GM18499 (cell line): Measurements from ENCODE around the gene JDP2.
"Not testable (repeated sequence)": the region's sequence is repeated elsewhere in the genome, so short reads cannot be mapped to it uniquely, and the experiment has no call there.

Experiments used
- ATAC-seq: cut with Tn5 transposase; IDR thresholded peaks from one replicate; pipeline ENCODE4 v1.9.1; 2021; ENCODE audit warnings: moderate number of reproducible peaks; ENCODE audit not compliant: insufficient read depth, unreplicated experiment

The JDP2 gene

DNA sequence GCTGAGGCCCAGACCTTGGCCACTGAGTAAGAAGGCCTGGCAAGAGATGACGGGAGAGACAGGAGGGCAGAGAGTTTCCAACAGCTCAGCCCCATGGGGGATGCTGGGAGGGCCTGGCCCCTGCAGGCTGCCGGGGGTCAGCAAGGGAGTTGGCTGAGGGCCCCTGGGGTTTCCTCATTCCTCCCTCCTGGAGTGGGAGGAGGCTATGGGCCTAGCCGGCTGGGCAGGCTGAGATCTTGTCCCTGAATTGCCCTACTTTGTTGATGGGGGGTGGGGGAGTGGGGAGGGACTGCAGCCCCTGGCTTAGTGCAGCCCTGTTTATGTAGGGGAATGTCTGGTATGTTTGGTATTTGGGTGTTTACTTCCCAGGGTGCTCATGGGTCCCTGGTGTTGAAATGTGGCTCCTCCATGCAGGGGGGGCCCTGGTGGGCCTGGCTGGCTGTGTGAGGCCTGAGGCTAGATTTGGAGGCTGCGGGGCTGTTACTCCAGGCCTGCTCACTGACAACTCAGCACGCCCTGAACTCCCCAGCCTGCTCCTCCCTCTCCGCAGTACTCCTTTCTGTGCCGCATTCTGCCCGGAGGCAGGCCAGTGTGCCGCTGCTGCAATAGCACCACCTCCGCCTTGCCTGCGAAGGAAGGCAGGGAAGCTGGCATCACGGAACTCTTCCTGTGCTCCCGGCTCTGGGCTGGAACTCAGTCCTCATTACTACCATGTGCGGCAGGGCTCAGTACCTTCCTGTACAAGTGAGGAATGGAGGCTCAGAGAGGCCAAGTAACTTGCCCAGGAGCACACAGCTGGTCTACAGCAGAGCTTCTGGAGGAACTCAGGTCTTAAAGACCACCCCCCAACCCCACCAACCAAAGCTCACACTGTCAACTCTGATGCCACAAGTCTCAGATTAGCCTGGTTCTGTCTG, 25.3 kb downstream of the JDP2 start:
- ATAC-seq, result no peak

DNA sequence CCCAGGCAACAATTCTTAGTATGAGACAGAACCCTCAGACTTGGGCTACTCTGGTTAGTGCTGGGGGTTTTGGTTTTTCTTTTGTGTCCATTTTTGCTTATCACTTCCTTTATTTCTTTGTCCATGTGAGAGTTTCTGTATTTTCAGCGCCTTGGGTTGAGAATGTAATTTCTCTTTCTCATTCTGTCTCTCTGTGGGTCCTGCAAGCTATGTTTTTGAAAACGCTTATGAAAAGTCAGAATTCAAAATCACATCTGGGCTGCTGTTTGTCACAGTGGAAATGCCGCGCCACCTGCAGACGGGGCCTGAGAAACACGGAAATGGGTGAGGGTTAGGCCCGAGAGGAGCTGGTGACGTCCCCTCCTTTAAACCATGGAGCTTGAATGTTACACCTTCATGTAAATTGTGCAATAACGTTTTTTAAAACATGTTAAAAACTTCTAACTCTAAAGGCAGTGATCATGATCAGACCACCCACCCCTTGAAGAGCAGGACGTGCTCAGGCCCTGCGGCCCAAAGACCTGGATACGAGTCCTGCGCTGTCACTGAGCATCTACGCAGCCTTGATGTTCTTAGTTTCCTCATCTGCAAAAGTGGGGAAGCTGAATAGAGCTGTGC, 26.1 kb downstream of the JDP2 start:
- ATAC-seq, result no peak

DNA sequence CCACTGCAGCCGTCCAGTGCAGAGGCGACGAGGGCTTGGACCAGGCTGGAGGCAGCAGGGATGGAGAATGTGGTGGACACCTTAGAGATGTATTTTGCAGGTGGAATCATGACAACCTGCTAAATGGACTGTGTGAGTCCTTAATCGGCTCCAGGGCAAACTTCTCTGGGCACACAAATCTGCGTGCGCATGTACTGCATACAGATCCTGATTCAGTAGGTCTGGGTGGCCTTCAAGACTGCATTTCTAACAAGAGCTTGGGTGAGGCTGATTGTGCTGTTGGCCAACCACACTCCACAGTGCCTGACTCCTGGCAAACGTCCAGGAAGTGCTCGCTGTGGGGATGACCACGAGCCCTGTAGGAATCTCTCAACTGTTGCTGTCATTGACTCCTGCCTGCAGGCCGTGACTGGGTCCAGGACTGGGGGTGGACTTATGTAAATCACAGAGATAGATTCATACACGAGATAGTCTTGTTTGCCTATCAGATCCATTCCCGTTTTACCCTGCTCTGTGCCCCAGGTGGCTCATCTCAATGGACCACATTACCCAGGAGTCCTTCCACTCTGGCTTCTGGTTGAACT, 27.2 kb downstream of the JDP2 start:
- ATAC-seq, result no peak

DNA sequence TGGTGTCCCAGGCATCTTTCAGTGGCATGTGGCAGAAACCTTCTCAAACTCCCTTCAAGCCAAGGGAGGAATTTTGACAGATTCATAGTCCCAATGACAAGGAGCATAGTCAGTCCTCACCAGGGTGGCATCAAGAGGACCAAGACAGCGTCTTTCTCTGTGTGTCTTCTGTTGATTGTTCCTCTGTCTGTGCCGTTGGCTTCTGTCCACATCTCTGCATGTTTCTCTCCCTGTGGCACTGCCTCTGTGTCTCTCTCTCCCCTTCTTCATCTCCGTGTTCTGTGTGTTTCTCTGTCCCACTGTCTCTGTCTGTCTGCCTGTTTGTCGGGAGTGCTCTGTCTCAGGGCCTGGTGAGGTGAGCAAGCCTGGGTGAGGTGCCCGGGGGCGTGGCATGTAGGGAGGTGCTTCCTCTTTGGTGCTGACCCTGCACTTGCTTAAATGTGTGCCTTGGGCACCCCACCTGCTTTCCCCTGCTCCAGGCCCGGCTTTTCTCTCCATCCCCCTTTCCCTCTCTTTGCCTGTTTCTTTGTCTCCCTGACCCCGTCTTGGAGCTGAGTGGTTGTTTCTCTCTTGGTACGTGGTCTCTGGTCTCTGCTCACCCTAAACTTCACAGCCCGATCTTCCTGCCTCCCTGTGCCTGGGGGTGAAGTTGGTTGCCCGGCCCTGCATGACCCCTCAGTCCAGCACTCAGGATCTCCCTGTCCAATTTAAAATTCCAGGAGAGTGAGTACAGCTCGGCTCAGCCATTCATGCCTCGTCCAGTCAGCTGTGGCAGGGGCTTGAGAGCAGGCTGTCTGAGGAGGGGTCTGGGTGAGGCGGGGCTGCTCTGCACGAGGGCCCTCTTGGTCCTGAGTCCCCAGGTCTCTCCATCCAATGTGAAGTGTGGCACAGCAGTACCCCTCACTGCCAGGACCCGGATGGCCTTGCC, 28.5 kb downstream of the JDP2 start:
- ATAC-seq, result no peak

DNA sequence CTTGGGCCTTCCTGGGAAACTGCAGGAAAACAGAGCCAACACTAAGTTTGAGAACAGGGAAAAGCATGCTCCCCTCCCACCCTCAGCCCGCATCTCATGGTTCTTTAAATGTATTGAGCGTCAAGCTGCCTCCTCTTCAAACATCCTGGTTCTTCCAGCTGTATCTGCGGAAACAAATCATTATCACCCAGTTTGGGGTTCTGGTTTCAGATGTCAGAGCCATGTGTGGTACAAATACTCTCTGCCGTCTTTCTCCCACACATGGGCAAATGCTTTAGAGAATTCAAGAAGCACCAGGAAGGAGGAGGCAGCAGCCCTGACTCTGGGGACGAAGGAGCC, 29.1 kb downstream of the JDP2 start:
- no peak for ATAC-seq

DNA sequence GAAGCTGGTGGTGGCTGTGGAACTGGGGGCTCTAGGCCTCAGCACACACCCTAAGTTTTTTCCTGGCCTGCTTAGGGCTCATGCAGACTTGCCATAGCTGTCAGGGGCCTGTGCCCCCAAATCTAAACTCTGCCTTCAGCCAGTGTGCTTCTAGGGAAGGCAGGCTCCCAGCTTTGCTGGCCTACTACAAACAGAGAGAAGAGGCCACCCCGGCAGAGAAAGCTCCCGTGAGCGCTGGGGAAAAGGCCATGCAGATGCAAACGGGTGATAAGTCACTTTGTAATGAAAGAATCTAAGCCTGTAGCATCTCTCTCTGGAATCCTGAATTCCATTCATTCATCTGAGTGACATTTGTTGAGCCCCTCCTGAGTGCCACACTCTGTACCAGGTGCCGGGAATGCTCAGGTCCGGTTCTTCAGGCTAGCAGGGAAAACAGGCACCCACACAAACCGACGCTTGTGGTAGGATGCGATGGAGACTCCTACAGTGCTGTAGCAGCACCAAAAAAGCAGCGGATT, 29.9 kb downstream of the JDP2 start:
- ATAC-seq, result no peak

DNA sequence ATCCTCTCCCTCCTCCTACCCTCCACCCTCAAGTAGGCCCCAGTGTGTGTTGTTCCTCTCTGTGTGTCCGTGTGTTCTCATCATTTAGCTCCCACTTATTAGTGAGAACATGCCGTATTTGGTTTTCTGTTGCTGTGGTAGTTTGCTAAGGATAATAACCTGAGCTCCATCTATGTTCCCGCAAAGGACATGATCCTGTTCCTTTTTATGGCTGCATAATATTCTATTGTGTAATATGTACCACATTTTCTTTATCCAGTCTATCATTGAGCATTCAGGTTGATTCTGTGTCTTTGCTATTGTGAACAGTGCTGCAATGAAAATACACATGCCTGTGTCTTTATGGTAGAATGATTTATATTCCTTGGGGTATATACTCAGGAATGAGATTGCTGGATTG, 30.5 kb downstream of the JDP2 start:
- no peak for ATAC-seq

DNA sequence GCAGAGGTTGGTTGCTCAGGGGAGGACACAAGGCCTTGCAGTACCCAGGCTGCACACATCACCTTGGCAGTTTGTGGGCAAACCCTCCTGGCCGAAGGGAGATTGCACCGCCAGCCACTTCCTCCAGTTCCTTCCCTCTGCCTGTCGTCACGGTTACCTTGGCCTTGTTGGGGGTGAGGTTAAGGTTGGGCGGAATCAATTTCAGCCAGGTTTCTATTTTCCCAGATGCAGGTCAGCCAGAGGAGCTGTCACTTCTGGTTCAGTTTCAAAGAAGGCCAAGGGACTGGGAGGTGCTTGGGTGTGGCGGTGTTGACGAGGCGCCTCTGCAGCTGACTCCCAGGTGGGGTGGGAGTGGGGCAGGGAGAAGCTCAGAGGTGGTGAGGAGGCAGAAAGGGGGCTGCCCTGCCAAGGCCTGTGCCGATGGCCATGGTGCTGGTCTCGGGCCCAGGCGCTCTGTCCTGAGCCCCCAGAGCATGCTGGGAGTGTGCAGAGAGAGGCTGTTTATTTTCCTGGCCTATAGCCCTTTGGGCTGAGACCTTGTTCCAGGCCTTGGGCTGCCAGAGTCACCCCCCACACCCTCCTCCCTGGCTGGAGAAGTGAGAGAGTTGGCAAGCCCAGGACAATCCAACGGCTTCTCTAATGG, 31.4 kb downstream of the JDP2 start:
- ATAC-seq, result no peak

DNA sequence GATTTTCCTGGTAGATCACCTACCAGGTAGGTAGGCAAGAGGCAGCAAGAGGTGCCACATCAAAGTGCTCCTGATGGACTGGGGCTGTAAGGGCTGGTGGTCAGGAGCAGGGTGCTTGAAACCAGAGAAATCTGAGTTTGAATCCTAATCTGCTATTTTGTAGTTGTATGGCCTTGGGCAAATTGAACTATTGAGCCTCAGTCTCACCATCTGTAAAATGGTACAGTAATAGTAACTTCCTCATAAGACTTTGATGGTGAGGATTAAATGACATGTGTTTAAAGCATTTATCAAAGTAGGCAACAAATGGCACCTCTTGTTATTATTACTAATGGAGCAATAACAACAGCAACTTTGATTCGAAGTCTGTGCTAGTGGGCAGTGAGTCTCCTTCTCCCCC, 32.0 kb downstream of the JDP2 start:
- no peak for ATAC-seq

DNA sequence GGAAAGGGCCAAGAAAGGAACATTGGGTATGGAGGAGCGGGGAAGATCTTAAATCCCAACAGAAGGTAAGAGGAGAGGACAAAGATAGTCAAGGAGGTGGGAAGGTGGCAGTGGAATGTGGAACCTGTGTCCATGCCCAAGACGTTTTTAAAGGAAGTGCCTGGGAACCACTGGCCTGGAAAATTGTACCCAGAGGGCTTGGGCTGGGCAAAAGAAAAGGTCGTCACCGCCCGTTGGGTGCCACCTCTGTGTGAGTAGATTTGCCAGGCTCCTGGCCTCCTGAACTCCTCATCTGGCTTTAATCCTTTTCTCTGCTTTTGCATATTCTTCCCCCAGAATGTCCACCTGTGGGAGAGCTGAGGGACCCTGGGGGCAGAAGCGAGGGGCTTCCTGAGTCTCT, 32.6 kb downstream of the JDP2 start:
- no peak for ATAC-seq

DNA sequence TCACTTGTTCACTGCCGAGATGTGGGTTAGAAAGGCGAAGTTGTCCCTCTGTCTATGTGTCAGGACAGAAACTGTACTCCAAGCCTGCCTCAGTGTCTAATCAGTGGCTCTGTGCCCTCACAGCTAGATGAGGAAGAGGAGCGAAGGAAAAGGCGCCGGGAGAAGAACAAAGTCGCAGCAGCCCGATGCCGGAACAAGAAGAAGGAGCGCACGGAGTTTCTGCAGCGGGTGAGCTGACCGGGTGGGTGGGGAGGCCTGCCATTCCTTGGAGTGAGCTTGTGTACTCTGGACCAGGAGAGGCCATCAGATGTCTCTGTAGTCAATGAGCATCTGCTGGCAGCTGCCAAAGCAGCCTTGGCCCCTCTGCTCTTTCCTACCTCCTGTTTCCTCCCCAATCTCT, 33.5 kb downstream of the JDP2 start:
- no peak for ATAC-seq

DNA sequence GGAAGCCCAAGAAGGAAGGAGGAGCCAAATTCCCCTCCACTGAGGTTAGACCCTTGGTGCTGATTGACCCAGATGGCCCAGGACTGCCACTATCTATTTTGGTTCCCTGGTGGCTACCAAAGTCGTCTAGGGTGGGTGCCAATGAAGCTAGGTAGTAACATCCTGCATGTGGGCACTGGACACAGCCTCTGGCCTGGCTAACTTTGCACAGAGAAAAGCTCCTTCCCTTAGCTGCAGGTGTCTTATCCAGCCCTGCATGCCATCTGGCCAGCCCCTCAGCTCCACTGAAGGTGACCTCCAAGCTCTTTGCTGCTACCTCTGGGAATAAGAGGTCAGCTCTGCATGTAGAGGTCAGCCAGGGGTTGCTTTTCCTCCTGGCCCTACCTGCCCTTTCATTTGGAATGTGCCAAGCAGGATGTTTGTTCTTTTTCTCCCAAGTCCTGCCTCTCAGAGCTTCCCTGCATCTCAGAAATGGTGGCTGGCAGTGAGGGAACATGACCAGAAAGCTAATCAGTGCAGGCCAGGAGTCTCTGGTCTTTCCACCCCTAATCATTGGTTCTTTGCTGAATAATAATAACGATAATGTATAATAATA, 34.0 kb downstream of the JDP2 start:
- no peak for ATAC-seq

DNA sequence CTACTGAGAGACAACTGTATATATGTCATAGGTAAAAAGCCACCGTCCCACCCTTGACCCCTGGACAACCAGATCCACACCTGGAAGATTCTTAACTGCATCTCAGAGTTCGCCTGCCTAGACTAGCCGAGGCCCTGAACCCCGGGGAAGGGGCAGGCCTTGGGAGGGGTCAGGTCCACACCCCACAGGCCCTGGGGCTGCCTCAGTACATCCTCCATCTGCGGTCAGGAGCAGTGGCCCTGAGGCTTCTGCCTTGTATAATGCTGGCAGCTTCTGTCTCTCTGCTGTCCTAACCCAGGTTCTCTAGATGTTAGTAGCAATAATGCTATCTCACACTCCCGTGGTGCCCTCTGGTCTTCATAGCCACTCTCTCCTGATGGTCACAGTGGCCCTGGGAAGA, 36.8 kb downstream of the JDP2 start:
- ATAC-seq, result no peak

DNA sequence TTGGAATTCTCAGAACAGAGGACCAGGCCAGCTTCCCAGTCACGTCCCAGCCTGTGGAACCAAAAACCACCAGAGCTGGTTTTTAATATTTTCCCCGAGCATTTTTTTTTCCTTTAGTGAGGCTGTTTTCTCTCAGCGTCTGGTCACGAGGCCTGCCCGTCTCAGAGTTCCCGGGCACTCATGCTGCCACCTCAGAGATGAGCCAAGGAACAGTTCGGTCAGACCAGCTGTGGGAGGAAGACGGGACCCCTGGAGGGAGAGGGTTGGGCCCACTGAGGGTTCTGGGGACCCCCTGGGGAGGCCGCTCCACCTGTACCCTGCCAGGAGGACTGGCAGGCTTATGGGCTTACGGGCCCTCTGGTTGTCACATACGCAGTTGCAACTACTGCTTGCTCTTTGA, 39.9 kb downstream of the JDP2 start:
- ATAC-seq, result no peak

DNA sequence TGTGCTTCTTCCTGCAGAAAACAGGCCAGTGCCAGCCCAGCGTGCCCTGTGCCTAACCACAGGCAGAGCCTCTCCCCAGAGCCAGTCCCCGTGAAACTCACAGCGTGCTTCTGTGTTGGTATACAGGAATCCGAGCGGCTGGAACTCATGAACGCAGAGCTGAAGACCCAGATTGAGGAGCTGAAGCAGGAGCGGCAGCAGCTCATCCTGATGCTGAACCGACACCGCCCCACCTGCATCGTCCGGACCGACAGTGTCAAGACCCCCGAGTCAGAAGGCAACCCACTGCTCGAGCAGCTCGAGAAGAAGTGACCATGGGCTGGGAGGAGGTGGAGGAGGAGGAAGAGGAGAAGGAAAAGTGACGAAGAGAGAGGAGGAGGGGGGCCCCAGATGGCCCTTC, 41.3 kb downstream of the JDP2 start:
- ATAC-seq, result no peak

DNA sequence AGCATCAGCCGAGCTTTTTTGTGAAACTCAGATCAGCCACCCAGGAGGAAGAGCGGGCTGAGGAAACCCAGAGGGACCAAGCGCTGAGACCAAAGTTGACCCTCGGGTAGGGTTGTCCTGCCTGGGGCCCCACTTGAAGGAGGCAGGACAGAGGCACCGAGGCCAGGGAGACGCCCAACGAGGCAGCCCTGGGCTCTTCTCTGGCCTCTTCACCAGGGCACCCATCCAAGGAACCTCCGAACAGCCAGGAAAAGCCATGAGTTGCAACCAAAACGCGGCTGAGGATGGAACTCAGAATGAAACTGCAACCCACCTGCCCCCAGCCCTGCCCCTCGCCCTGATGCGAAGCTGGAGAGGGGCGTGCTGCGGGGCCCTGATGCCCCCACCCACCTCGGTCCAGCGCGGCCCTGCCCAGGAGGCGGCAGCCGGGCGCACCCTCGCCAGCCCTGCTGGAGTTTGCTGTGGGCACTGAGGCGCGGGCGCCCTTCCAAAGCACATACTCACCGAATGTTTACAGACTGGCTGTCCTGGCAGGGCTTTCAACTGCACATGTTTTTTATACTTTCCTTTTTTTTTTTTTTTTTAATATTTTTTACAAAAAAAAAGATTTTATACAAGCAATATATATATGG, 41.9 kb downstream of the JDP2 start:
- no peak for ATAC-seq

DNA sequence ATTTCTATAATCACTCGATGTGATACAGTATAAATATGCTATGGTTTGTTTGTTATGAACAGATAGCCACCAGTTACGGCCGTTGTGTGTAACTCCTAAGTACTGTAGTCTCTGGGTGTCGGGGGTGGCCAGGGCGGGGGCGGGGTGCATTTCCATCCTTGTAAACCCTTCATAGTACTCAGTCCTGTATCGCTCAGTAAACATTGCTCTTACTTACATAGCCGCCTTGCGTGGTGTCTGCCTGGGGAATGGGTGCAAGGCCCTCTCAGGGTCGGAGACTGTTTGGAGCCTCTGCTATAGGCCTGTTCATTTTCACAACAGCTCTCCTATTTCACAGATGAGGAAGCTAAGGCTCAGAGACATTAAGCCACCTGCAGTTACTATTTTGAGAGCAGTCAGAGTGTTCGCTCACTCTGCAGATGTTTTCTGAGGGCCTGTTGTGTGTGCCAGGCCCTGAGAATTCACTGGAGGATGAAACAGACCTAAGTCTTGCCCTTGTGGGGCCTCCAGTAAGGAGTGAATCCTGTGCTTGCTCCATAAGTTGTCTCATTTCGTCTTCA, 42.5 kb downstream of the JDP2 start:
- ATAC-seq, result no peak

DNA sequence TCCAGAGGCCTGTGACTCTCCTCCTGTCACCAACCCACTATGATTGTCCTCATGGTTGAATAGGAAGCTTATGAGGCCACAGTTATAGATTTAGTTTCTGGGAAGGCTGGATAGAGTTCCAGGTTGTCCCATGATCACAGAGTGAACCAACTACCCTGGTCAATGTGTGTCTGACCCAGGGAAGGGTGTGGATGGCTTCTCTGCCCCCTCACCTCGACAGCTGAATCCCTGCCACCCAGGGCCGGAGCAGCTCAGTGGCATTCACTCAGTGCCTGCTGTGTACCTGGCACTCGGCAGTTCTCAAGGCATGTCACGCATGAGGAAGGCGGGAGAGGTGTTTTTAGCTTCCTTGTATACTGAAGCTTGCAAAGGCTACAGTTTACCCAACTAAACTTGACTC, 43.2 kb downstream of the JDP2 start:
- no peak for ATAC-seq

DNA sequence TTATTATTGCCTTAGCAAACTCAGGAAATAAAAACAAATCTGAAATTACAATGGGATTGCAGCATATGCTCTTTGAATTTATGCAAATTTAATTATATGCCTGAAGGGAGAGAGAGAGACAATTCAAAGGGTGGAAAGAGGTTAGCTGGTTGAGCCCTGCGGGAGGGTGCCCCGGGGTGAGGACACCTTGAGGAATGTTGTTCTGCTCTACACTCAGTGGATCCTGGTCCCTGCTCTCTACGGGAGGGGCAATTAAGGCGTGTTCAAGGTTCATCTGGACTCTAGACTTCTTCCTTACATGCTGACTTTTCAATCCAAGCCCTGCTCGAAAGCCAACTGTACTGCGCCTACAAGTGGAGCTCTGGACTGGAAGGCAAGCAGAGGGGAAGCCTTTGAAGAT, 46.3 kb downstream of the JDP2 start:
- not testable (repeated sequence) for ATAC-seq
